Stimulated activated CD4-positive, alpha-beta T cell treated with anti-CD3 and anti-CD28 coated beads, Interleukin-2, amount 100 ng/mL, for 4 hours (primary cell): Measurements from ENCODE around the gene CCS.
A peak's percentile ranks its signal among the peaks of the same experiment; 100 is the strongest.
"Not testable (repeated sequence)": the region's sequence is repeated elsewhere in the genome, so short reads cannot be mapped to it uniquely, and the experiment has no call there.

Experiments
- DNase-seq: peaks from one replicate; pipeline ENCODE4 v3.0.0-alpha.2; 2020; ENCODE audit warnings: low read depth

CCS gene

GRCh38 chr11:66591175-66591574 lies 1.8 kb upstream of the CCS start:
- no peak for DNase-seq

DNA sequence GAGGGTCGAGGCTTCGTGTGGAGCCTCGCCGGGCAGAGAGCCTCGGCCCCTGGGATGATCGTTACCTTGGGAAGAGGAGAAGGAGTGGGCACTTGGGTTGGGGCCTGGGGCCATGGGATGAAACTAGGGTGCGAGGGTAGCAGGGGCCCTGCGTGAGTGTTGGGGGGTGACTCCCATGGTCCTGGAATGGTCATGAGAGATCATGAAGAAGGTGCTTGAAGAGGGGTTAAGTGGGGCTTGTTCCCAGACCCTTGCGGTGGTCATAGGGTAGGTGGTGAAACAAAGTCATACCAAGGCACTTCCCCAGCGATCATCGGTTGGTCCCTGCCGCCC lies 284 bp downstream of the CCS start:
- DNase-seq, result no peak

DNA sequence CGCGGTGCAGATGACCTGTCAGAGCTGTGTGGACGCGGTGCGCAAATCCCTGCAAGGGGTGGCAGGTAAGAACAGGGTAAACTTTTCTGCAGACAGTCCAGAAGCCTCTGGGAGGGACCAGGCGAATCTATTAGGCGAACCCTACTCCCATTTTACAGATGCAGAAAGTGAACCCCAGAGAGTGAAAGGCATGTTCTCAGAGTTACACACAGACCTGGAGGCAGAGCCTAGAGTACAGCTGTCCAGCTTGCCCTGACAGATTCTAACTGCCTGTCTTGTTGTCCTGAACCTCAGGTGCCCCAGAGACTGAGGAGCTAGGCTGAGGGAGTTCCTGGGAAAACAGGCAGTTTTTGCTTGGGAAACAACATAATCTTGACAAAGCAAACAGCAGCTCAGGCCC lies 665 bp downstream of the CCS start:
- DNase-seq, result no peak

DNA sequence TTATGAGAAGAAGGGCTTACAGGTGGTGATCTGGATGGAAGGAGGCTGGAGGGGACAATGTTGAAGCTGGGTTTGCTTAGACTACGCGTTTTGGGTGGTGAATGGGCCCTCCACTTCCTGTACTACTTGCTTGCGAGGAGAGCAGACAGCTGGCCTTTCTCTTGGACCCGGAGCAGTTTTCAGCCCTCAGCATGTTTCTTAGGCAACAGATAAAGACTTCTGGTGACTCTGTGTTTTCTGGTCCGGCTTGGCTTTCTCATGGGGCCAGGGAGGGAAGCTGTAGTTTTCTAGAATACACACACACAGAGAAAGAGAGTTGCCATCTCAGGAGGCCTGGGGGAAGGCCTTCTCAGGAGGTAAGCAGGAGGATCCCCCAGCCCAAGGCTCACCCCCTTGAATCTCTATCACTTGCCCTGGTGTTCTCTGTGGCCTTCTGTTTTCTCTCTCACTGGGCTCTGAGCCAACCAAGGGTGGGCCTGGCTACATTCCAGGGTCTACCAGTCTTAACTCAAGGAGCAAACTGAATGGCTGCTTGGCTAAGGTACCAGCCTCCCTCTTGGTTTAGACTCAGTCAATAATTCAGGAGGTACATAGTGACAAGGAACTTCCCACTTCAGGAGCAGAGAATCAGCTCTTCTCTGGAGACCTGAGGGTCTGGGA lies 2.4 kb downstream of the CCS start:
- DNase-seq, result no peak

DNA sequence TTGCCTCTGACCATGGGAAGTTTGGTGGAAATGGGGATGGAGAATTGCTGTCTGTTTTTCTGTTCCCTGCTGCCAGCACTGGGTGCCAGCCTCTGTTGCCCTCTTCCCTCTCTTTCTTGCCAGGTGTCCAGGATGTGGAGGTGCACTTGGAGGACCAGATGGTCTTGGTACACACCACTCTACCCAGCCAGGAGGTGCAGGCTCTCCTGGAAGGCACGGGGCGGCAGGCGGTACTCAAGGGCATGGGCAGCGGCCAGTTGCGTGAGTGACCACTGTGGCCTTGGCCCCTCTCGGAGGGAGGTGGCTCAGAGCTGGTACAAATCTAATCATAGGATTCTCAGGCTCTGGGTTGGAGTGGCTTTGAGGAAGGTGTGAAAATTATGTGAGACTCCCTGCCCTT lies 6.0 kb downstream of the CCS start:
- DNase-seq, result no peak

DNA sequence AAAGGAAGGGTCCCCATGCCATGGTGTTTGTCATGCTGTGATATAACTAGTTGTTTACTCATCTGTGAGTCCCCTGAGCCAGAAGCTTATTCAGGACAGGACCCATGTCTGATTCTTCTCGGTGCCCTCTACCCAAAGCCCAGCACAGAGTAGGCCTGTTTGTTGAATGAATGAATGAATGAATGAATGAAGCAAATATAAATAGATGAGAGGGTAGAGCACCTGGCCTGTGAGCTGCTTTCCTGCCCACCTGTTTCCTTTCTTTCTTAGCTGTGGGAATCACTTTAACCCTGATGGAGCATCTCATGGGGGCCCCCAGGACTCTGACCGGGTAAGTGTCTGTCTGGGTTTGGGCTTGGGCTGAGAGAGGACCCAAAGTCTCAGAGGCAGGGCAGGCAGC lies 7.2 kb downstream of the CCS start:
- no peak for DNase-seq

GRCh38 chr11:66600631-66601233 lies 7.7 kb downstream of the CCS start:
- no peak for DNase-seq

GRCh38 chr11:66603072-66603471 lies 10.1 kb downstream of the CCS start:
- DNase-seq, result no peak

- no peak for DNase-seq
Observed at GRCh38 chr11:66604155-66604554, 11.2 kb downstream of the CCS start.

GRCh38 chr11:66606608-66607007 lies 13.6 kb downstream of the CCS start:
- DNase-seq, result not testable (repeated sequence)

DNA sequence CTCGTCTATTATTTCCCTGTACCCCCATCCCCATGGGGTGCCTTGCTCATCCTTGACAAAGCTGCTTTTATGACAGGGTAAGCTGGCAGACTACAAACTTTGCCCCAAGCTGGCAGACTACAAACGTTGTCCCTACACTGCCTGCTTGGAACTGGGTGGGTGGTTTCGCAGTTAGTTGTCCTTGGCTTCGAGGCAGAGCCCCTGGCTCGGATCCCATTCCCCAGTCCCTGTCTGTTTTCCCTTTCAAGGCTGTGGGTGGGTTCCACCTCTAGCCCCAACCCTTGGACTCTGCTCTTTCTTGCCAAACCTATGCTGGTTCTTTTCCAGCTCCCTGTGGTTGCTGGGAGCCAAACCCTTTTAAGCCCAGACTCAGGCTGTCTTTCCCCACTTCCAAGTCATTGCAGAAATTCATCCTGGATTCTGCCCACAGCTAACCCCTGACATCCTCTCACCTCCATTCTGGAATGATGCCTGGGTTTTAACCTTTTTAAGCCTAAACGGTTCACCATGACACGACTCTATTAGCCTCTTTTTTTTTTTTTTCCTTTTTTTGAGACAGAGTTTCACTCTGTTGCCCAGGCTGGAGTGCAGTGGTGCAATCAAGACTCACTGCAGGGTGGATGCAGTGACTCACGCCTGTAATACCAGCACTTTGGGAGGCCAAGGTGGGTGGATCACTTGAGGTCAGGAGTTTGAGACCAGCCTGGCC lies 14.3 kb downstream of the CCS start:
- DNase-seq, result no peak

DNA sequence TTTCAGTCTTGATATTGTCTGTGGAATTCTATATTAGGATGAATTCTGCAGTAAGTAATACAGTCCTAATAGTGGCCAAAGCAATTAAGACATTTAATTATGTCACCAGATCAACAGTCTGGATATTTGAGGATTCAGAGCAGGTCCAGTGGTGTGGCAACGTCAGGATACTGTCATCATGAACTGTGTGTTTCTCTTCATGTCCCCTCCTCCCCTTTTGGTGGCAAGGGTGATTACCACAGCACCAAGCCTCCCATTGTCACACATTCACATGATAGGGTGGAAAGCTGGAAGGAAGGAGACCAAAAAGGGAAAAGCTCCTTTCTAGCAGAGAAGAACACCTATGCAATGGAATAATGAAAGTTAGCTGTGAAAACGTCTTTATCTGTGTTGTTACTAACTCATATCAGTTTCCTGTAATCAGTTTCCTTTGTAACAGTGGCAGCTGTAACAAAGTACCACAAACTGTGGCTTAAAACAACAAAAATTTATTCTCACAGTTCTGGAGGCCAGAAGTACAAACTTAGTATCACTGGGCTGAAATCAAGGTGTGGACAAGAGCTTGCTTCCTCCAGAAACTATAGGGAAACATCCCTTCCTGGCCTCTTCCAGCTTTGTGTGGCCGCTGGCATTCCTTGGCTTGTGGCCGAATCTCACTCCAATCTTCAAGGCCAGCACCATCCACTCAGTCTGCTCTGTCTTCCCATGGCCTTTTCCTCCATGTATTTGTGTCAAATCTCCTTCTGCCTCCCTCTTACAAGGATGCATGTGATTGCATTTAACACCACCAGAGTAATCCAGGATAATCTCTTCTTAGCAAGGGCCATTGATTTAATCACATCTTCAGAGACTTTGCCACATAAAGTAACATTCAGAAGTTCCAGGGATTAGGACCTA lies 17.0 kb downstream of the CCS start:
- no peak for DNase-seq

GRCh38 chr11:66612458-66612857 lies 19.5 kb downstream of the CCS start:
- DNase-seq, result no peak

GRCh38 chr11:66614073-66614472 lies 21.1 kb downstream of the CCS start:
- DNase-seq, result no peak

DNA sequence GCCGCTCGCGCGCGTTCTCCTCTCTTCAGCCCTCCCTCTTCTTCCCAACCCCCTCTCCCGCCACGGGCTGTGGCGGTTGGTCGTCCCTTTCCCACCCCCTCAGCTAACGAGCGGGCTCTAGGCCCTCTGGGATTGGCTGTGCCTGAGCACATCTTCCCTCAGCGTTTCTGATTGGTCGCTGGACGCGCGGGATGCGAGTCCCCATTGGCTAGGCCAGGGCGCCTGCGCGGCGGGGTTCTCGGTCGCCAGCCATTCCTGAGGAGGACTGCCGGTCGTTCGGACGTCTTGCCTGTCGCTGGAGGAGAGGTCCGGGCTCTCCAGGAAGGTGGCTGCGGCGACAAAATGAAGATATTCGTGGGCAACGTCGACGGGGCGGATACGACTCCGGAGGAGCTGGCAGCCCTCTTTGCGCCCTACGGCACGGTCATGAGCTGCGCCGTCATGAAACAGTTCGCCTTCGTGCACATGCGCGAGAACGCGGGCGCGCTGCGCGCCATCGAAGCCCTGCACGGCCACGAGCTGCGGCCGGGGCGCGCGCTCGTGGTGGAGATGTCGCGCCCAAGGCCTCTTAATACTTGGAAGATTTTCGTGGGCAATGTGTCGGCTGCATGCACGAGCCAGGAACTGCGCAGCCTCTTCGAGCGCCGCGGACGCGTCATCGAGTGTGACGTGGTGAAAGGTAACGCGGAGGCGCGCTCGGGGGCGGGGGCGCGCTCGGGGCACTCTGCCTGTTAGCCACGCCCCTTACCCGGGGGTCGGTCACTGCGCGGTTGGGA lies 23.6 kb downstream of the CCS start, which contains the start of gene RBM14:
Gene RBM14 (plus strand): TSS at position 252 of the 776 bp plus-strand sequence. CDS start 91 bp downstream, at position 343.
- peak; percentile 98 for DNase-seq

- DNase-seq, result no peak
Observed at GRCh38 chr11:66617155-66617834, 24.3 kb downstream of the CCS start.

GRCh38 chr11:66619080-66619554 lies 26.1 kb downstream of the CCS start:
- no peak for DNase-seq

GRCh38 chr11:66624450-66624849 lies 31.5 kb downstream of the CCS start:
- no peak for DNase-seq

DNA sequence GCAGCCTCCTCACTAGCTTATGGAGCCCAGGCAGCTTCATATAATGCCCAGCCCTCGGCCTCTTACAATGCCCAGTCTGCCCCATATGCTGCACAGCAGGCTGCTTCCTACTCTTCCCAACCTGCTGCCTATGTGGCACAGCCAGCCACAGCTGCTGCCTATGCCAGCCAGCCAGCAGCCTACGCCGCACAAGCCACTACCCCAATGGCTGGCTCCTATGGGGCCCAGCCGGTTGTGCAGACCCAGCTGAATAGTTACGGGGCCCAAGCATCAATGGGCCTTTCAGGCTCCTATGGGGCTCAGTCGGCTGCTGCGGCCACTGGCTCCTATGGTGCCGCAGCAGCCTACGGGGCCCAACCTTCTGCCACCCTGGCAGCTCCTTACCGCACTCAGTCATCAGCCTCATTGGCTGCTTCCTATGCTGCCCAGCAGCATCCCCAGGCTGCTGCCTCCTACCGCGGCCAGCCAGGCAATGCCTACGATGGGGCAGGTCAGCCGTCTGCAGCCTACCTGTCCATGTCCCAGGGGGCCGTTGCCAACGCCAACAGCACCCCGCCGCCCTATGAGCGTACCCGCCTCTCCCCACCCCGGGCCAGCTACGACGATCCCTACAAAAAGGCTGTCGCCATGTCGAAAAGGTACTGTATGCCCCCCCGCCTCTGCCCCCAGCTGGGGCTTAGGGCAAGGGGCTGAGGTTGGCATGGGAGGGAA lies 32.2 kb downstream of the CCS start:
- DNase-seq, result no peak

- DNase-seq, result no peak
Observed at GRCh38 chr11:66625752-66626149, 32.8 kb downstream of the CCS start.
